ENCODE results near the gene TIPIN. TPM values are rescaled to one million over a fixed set of nuclear protein-coding genes. Genes with fewer than 3 reads are reported as not detected.

Gene TIPIN
- total RNA-seq, 1 experiment from 2014 or later: 22.8 TPM

- H3K27ac Mint-ChIP-seq (ENCODE audit: unreplicated experiment): no peak overlapping the region
- Histone ChIP-seq H3K9me3 (no peaks in the 10 kb centered on the region), H3K4me3 (ENCODE audit: low read depth, low read length) (no peak overlapping the region), H3K27me3 (replicated peaks; ENCODE audit: control insufficient read depth, insufficient read depth, low read length) (no peaks in the 10 kb centered on the region), H3K36me3 (ENCODE audit: control insufficient read depth, insufficient read depth, low read length) (no peaks in the 10 kb centered on the region), H3K4me1 (peaks cover 16% of the 10 kb centered on the region; the same call in 1 of the 2 replicates)
- H3K4me1 Mint-ChIP-seq (ENCODE audit: low read depth, unreplicated experiment): peaks cover 6% of the 10 kb centered on the region
- H3K36me3 Mint-ChIP-seq (ENCODE audit: insufficient read depth, unreplicated experiment): peaks cover 14% of the 10 kb centered on the region
- BruUV-seq (replicated peaks): no TSS peak
- POLR2A ChIA-PET: no interaction called here
- intact Hi-C loops (cut with micrococcal nuclease; ENCODE audit: unreplicated experiment): no loop called here
- CTCF ChIA-PET: no interaction called here
- H3K27me3 Mint-ChIP-seq (ENCODE audit: insufficient read depth, unreplicated experiment): no peaks in the 10 kb centered on the region
- DNase-seq: no peak
- TF ChIP-seq CTCF (IDR thresholded peaks at IDR 0.05; ENCODE audit: insufficient read depth in 1 of 2, low read depth in 1 of 2, low read length in 1 of 2, severe bottlenecking in 1 of 2, unreplicated experiment in 1 of 2): no peak
- no peak overlapping the region for H3K4me3 Mint-ChIP-seq (ENCODE audit: unreplicated experiment)
- H3K9me3 Mint-ChIP-seq (ENCODE audit: unreplicated experiment): no peaks in the 10 kb centered on the region
Measured at GRCh38 chr15:66290007-66290406, 66.5 kb downstream of the TIPIN start.

GRCh38 chr15:66288551-66289185 lies 67.8 kb downstream of the TIPIN start:
- H3K9me3 ChIP-seq: no peaks in the 10 kb centered on the region
- Mint-ChIP-seq H3K9me3 (ENCODE audit: unreplicated experiment) (no peaks in the 10 kb centered on the region), H3K36me3 (ENCODE audit: insufficient read depth, unreplicated experiment) (peaks cover 6% of the 10 kb centered on the region), H3K4me1 (ENCODE audit: low read depth, unreplicated experiment) (peaks cover 6% of the 10 kb centered on the region), H3K4me3 (ENCODE audit: unreplicated experiment) (no peak overlapping the region), H3K27me3 (ENCODE audit: insufficient read depth, unreplicated experiment) (no peaks in the 10 kb centered on the region), H3K27ac (ENCODE audit: unreplicated experiment) (no peak overlapping the region)
- POLR2A ChIA-PET: no interaction called here
- CTCF ChIA-PET: interaction anchor here (0.6 to 0.7 kb wide), 3 partner anchors 36 to 207 kb away, joined by 3 to 7 read pairs (median 4); partner anchors contain the start of gene MAP2K1
- no peaks in the 10 kb centered on the region for H3K36me3 ChIP-seq (ENCODE audit: control insufficient read depth, insufficient read depth, low read length)
- TF ChIP-seq CTCF (IDR thresholded peaks at IDR 0.05; ENCODE audit: insufficient read depth in 1 of 2, low read depth in 1 of 2, low read length in 1 of 2, severe bottlenecking in 1 of 2, unreplicated experiment in 1 of 2): no peak
- intact Hi-C loops (cut with micrococcal nuclease; ENCODE audit: unreplicated experiment): loop anchor here (5.0 kb wide), 1 partner anchor 371 kb away; no protein-coding TSS in a partner anchor
- H3K27me3 ChIP-seq (replicated peaks; ENCODE audit: control insufficient read depth, insufficient read depth, low read length): no peaks in the 10 kb centered on the region
- no peak for DNase-seq
- H3K4me1 ChIP-seq: 0 out of 2 replicates have a peak, but pooled peaks cover 11% of the 10 kb centered on the region
- no TSS peak for BruUV-seq (replicated peaks)
- no peak overlapping the region for H3K4me3 ChIP-seq (ENCODE audit: low read depth, low read length)

GRCh38 chr15:66288093-66288492 lies 68.4 kb downstream of the TIPIN start:
- no peak overlapping the region for H3K4me3 Mint-ChIP-seq (ENCODE audit: unreplicated experiment)
- H3K36me3 Mint-ChIP-seq (ENCODE audit: insufficient read depth, unreplicated experiment): peaks cover 6% of the 10 kb centered on the region
- H3K4me1 ChIP-seq: 0 out of 2 replicates have a peak, but pooled peaks cover 11% of the 10 kb centered on the region
- no peaks in the 10 kb centered on the region for H3K9me3 ChIP-seq
- no peaks in the 10 kb centered on the region for H3K9me3 Mint-ChIP-seq (ENCODE audit: unreplicated experiment)
- POLR2A ChIA-PET: no interaction called here
- no peak for DNase-seq
- no peak overlapping the region for H3K4me3 ChIP-seq (ENCODE audit: low read depth, low read length)
- no peak for TF ChIP-seq CTCF (IDR thresholded peaks at IDR 0.05; ENCODE audit: insufficient read depth in 1 of 2, low read depth in 1 of 2, low read length in 1 of 2, severe bottlenecking in 1 of 2, unreplicated experiment in 1 of 2)
- H3K27ac Mint-ChIP-seq (ENCODE audit: unreplicated experiment): no peak overlapping the region
- H3K27me3 Mint-ChIP-seq (ENCODE audit: insufficient read depth, unreplicated experiment): no peaks in the 10 kb centered on the region
- H3K4me1 Mint-ChIP-seq (ENCODE audit: low read depth, unreplicated experiment): peaks cover 6% of the 10 kb centered on the region
- no TSS peak for BruUV-seq (replicated peaks)
- H3K36me3 ChIP-seq (ENCODE audit: control insufficient read depth, insufficient read depth, low read length): no peaks in the 10 kb centered on the region
- H3K27me3 ChIP-seq (replicated peaks; ENCODE audit: control insufficient read depth, insufficient read depth, low read length): no peaks in the 10 kb centered on the region
- intact Hi-C loops (cut with micrococcal nuclease; ENCODE audit: unreplicated experiment): loop anchor here (5.0 kb wide), 1 partner anchor 371 kb away; no protein-coding TSS in a partner anchor
- CTCF ChIA-PET: interaction anchor here (0.6 to 0.7 kb wide), 2 partner anchors 99 to 207 kb away, joined by 4 to 7 read pairs; partner anchors contain the start of gene MAP2K1

Measured in Caco-2 (cell line).